ENCODE measurements around the gene VPS35L.

The VPS35L gene

GRCh38 chr16:19746561-19746960, 191.1 kb downstream of the VPS35L start:
- Mint-ChIP-seq H3K4me1 (no peaks in the 10 kb centered on the region), H3K27me3 (no peaks in the 10 kb centered on the region), H3K4me3 (no peak overlapping the region), H3K36me3 (ENCODE audit: insufficient read depth) (no peaks in the 10 kb centered on the region), H3K9me3 (no peaks in the 10 kb centered on the region), H3K27ac (ENCODE audit: low read depth) (no peak overlapping the region)
- DNase-seq (ENCODE audit: low spot score in 2 of 2) = no peak
- ATAC-seq (replicated peaks; ENCODE audit: extremely low read depth, poor library complexity, severe bottlenecking) = no peak

GRCh38 chr16:19748389-19749168, 193.1 kb downstream of the VPS35L start:
- Mint-ChIP-seq H3K27me3 (no peaks in the 10 kb centered on the region), H3K4me1 (no peaks in the 10 kb centered on the region), H3K9me3 (no peaks in the 10 kb centered on the region), H3K4me3 (no peak overlapping the region), H3K27ac (ENCODE audit: low read depth) (no peak overlapping the region), H3K36me3 (ENCODE audit: insufficient read depth) (no peaks in the 10 kb centered on the region)
- ATAC-seq (replicated peaks; ENCODE audit: extremely low read depth, poor library complexity, severe bottlenecking) (no peak), DNase-seq (ENCODE audit: low spot score in 2 of 2) (no peak)

- H3K4me1 Mint-ChIP-seq = no peaks in the 10 kb centered on the region
- H3K27ac Mint-ChIP-seq (ENCODE audit: low read depth) = no peak overlapping the region
- no peak for ATAC-seq (replicated peaks; ENCODE audit: extremely low read depth, poor library complexity, severe bottlenecking)
- H3K36me3 Mint-ChIP-seq (ENCODE audit: insufficient read depth) = no peaks in the 10 kb centered on the region
- no peaks in the 10 kb centered on the region for H3K9me3 Mint-ChIP-seq
- no peaks in the 10 kb centered on the region for H3K27me3 Mint-ChIP-seq
- DNase-seq (ENCODE audit: low spot score in 2 of 2) = no peak
- H3K4me3 Mint-ChIP-seq = no peak overlapping the region
Measured at GRCh38 chr16:19749571-19750080, 194.1 kb downstream of the VPS35L start.

All from central memory CD8-positive, alpha-beta T cell (primary cell).